Measurements from ENCODE around the gene ZPLD1. TPM values are rescaled to one million over a fixed set of nuclear protein-coding genes. Genes with fewer than 3 reads are reported as not detected.

ZPLD1 gene
- total and polyA plus RNA-seq, 12 donors = 0.06 to 0.10 TPM; not detected in 10

GRCh38 chr3:102457644-102458043 is 22.8 kb downstream of the ZPLD1 start:
- Histone ChIP-seq H3K4me1 (replicated peaks in 1 of 2) (no peaks in the 10 kb centered on the region), H3K4me3 (no peak overlapping the region), H3K36me3 (replicated peaks in 1 of 2) (no peaks in the 10 kb centered on the region), H3K27ac (no peak overlapping the region), H3K27me3 (no peaks in the 10 kb centered on the region), H3K9me3 (replicated peaks in 1 of 3) (no peaks in the 10 kb centered on the region)
- 58 to 78% (median 70%) methylated on average over 2 of the region's 2 CpGs for WGBS, 4 donors
- TF ChIP-seq, protein P1, sequence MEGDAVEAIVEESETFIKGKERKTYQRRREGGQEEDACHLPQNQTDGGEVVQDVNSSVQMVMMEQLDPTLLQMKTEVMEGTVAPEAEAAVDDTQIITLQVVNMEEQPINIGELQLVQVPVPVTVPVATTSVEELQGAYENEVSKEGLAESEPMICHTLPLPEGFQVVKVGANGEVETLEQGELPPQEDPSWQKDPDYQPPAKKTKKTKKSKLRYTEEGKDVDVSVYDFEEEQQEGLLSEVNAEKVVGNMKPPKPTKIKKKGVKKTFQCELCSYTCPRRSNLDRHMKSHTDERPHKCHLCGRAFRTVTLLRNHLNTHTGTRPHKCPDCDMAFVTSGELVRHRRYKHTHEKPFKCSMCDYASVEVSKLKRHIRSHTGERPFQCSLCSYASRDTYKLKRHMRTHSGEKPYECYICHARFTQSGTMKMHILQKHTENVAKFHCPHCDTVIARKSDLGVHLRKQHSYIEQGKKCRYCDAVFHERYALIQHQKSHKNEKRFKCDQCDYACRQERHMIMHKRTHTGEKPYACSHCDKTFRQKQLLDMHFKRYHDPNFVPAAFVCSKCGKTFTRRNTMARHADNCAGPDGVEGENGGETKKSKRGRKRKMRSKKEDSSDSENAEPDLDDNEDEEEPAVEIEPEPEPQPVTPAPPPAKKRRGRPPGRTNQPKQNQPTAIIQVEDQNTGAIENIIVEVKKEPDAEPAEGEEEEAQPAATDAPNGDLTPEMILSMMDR (IDR thresholded peaks at IDR 0.05) = no peak
- TF ChIP-seq POLR2A (IDR thresholded peaks at IDR 0.05) = no peak
- intact Hi-C loops (cut with DNase I) = no loop called here
- DNase-seq = no peak

DNA sequence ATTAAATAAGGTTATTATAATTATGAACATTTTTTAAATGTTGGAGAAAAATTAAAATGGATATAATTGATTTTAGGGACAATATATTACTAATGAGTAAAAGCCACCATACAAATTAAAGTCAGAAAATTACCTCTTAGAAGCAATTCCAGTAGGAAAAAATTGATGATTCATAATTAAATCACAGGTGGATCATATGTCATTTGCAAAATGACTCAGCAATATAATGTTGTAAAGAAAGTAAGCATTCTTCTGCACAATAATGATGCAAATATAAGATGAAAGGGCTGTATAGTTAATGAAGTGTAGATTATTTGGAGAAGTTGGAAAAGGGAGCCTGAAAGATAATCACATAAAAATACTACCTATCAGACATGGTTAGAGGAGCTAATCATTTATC is 25.8 kb downstream of the ZPLD1 start:
- no peak for DNase-seq
- Histone ChIP-seq H3K4me1 (replicated peaks in 1 of 2) (no peaks in the 10 kb centered on the region), H3K9me3 (replicated peaks in 1 of 3) (no peaks in the 10 kb centered on the region), H3K27me3 (no peaks in the 10 kb centered on the region), H3K27ac (no peak overlapping the region), H3K4me3 (no peak overlapping the region), H3K36me3 (replicated peaks in 1 of 2) (no peaks in the 10 kb centered on the region)
- intact Hi-C loops (cut with DNase I) = no loop called here
- no peak for TF ChIP-seq POLR2A (IDR thresholded peaks at IDR 0.05)
- TF ChIP-seq, protein P1 (IDR thresholded peaks at IDR 0.05) = no peak

DNA sequence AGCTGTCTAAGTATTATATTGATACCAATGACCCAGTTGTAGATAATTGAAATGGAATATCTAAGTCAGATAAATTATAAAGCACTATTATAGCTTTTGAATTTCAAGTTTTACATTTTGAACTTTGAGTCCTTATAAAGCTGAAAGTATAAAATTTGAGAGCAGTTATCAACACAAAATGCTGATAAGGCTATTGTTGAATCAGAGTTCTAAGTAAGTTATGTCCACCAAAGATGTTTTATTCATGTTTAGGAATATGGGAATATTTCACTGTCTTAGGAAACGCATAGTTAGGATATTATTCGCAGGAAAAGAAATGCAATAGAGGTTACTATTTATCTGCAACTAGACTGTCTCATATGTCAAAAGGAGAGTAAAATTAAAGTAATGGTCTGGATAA is 29.4 kb downstream of the ZPLD1 start:
- Histone ChIP-seq H3K9me3 (replicated peaks in 1 of 3) (no peaks in the 10 kb centered on the region), H3K4me1 (replicated peaks in 1 of 2) (no peaks in the 10 kb centered on the region), H3K27ac (no peak overlapping the region), H3K36me3 (replicated peaks in 1 of 2) (no peaks in the 10 kb centered on the region), H3K27me3 (no peaks in the 10 kb centered on the region), H3K4me3 (no peak overlapping the region)
- no peak for DNase-seq
- TF ChIP-seq POLR2A (IDR thresholded peaks at IDR 0.05) = no peak
- TF ChIP-seq, protein P1 (IDR thresholded peaks at IDR 0.05) = no peak
- intact Hi-C loops (cut with DNase I) = no loop called here
- 87 to 95% (median 88%) methylated on average over 2 of the region's 2 CpGs for WGBS, 4 donors

- TF ChIP-seq, protein P1 (IDR thresholded peaks at IDR 0.05) = no peak
- no peak for TF ChIP-seq POLR2A (IDR thresholded peaks at IDR 0.05)
- Histone ChIP-seq H3K9me3 (replicated peaks in 1 of 3) (no peaks in the 10 kb centered on the region), H3K27ac (no peak overlapping the region), H3K4me3 (no peak overlapping the region), H3K36me3 (replicated peaks in 1 of 2) (no peaks in the 10 kb centered on the region), H3K27me3 (no peaks in the 10 kb centered on the region), H3K4me1 (replicated peaks in 1 of 2) (no peaks in the 10 kb centered on the region)
- intact Hi-C loops (cut with DNase I) = no loop called here
- WGBS, 4 donors = 27 to 40% (median 28%) methylated on average over 1 of the region's 1 CpG
- DNase-seq = no peak
Measured at GRCh38 chr3:102466001-102466400, 31.2 kb downstream of the ZPLD1 start.

Measured in adrenal gland (tissue), 12 donors.